B cell (primary cell): ENCODE data around the gene PAPLN. TPM values are rescaled to one million over a fixed set of nuclear protein-coding genes. Genes with fewer than 3 reads are reported as not detected.

Experiments used
- ATAC-seq: fragments of 200-7000 bp; cut with Tn5 transposase; one replicate; pipeline ENCODE4 v1.10.0; 2021; ENCODE audit warnings: low read depth, mild to moderate bottlenecking, moderate number of reproducible peaks, moderate library complexity
- CTCF ChIA-PET: fragments of 350-600 bp; sonication (Branson Sonifier 250); formaldehyde crosslinking; loops from one replicate; lab custom pipeline; 2021; ENCODE audit warnings: antibody characterized with exemption, inconsistent platforms; lab: Charles Lee
- POLR2A ChIA-PET: fragments of 350-600 bp; sonication (Branson Sonifier 250); formaldehyde crosslinking; loops from one replicate; lab custom pipeline; 2021; ENCODE audit warnings: antibody characterized with exemption; lab: Charles Lee
- DNase-seq: peaks from one replicate; pipeline ENCODE4 v3.0.0; 2013
- H2AFZ ChIP-seq: 2 replicates; pipeline ENCODE4 v1.6.1; 2012; ENCODE audit warnings: mild to moderate bottlenecking, low read depth, low read length; ENCODE audit not compliant: insufficient read depth, poor library complexity, severe bottlenecking
- H3K27ac ChIP-seq, 2 donors: 1 replicate in 1 of 2; 2 replicates in 1 of 2; pipeline ENCODE4 v1.5.1; 2012 to 2013; ENCODE audit warnings: low read length in 2 of 2, mild to moderate bottlenecking in 2 of 2, moderate library complexity in 1 of 2
- H3K27me3 ChIP-seq, 4 experiments: fragments of 200-600 bp in 1 of 4; sonication (generic) in 1 of 4; replicated peaks in 1 of 4; 1 replicate in 2 of 4; 2 replicates in 2 of 4; pipeline versions ENCODE4 v1.6.1 to v1.7.0; 2013 to 2016; ENCODE audit warnings: low read length in 3 of 4, mild to moderate bottlenecking in 2 of 4, mixed read lengths in 1 of 4, moderate library complexity in 1 of 4; ENCODE audit not compliant: insufficient read depth in 4 of 4, control insufficient read depth in 3 of 4; ENCODE audit errors: control extremely low read depth in 1 of 4
- H3K36me3 ChIP-seq, 2 experiments: replicated peaks in 1 of 2; 1 replicate in 1 of 2; 2 replicates in 1 of 2; pipeline versions ENCODE4 v1.6.1 to v1.7.1; 2013; ENCODE audit warnings: low read length in 1 of 2; ENCODE audit not compliant: insufficient read depth in 2 of 2, control insufficient read depth in 1 of 2; ENCODE audit errors: control extremely low read depth in 1 of 2, extremely low read depth in 1 of 2
- H3K4me1 ChIP-seq, 2 donors: fragments of 200-600 bp in 1 of 2; sonication (generic) in 1 of 2; 1 replicate in 1 of 2; 2 replicates in 1 of 2; pipeline versions ENCODE4 v1.5.1 to v1.6.1; 2013 to 2017; ENCODE audit warnings: low read length in 2 of 2; ENCODE audit not compliant: control insufficient read depth in 2 of 2, insufficient read depth in 2 of 2
- H3K4me2 ChIP-seq: replicated peaks from 2 replicates; pipeline ENCODE3; 2012; ENCODE audit warnings: mild to moderate bottlenecking, low read depth, low read length; ENCODE audit not compliant: poor library complexity, severe bottlenecking
- H3K4me3 ChIP-seq, 5 experiments: fragments of 200-600 bp in 1 of 5; sonication (generic) in 1 of 5; 1 replicate in 3 of 5; 2 replicates in 2 of 5; pipeline versions ENCODE4 v1.5.1 to v1.7.0; 2011 to 2016; ENCODE audit warnings: low read length in 4 of 5, mild to moderate bottlenecking in 4 of 5, low read depth in 2 of 5, control low read depth in 1 of 5, moderate library complexity in 1 of 5; ENCODE audit not compliant: insufficient read depth in 1 of 5; ENCODE audit errors: control extremely low read depth in 1 of 5, extremely low read depth in 1 of 5
- H3K79me2 ChIP-seq: fragments of 200-600 bp; sonication (generic); one replicate; pipeline ENCODE4 v1.6.0; 2016; ENCODE audit warnings: low read length; ENCODE audit not compliant: control insufficient read depth, insufficient read depth
- H3K9ac ChIP-seq: fragments of 200-600 bp; sonication (generic); 2 replicates; pipeline ENCODE4 v1.6.1; 2017; ENCODE audit warnings: mild to moderate bottlenecking, low read length, moderate library complexity
- H3K9me3 ChIP-seq, 3 donors: one replicate each; pipeline versions ENCODE4 v1.6.1 to v1.7.1; 2013; ENCODE audit warnings: low read length in 2 of 3; ENCODE audit not compliant: control insufficient read depth in 2 of 3, insufficient read depth in 1 of 3; ENCODE audit errors: control extremely low read depth in 1 of 3
- H4K20me1 ChIP-seq: 2 replicates; pipeline ENCODE4 v1.6.0; 2012; ENCODE audit warnings: mild to moderate bottlenecking, low read length; ENCODE audit not compliant: insufficient read depth, control insufficient read depth, poor library complexity, severe bottlenecking
- H3K27ac Mint-ChIP-seq: one replicate; pipeline ENCODE4 v1.8.0; 2021; ENCODE audit warnings: mixed read lengths
- H3K27me3 Mint-ChIP-seq: one replicate; pipeline ENCODE4 v1.8.0; 2021; ENCODE audit warnings: mixed read lengths
- H3K4me1 Mint-ChIP-seq: one replicate; pipeline ENCODE4 v1.8.0; 2021; ENCODE audit warnings: mixed read lengths
- H3K4me3 Mint-ChIP-seq: one replicate; pipeline ENCODE4 v1.8.0; 2021; ENCODE audit warnings: mixed read lengths
- H3K9me3 Mint-ChIP-seq: one replicate; pipeline ENCODE4 v1.8.0; 2022; ENCODE audit warnings: mixed read lengths; ENCODE audit not compliant: insufficient read depth
- CTCF ChIP-seq: fragments of 200-600 bp; IDR thresholded peaks from one replicate; pipeline ENCODE4 v1.8.0; 2022; ENCODE audit warnings: antibody characterized with exemption, mild to moderate bottlenecking
- EZH2 ChIP-seq: IDR thresholded peaks from 2 replicates; pipeline ENCODE4 v1.6.1; 2012; ENCODE audit warnings: borderline replicate concordance, low read depth, mild to moderate bottlenecking, moderate library complexity, low read length; ENCODE audit not compliant: insufficient read depth, poor library complexity, severe bottlenecking
- WGBS: methylation state at CpG from one replicate; pipeline ENCODE4 v1.1.5; 2013; ENCODE audit warnings: missing lambda C conversion rate; ENCODE audit not compliant: insufficient coverage; 5-methylcytosine and 5-hydroxymethylcytosine counted together
- intact Hi-C: fragments of 100-400 bp; cut with micrococcal nuclease; formaldehyde crosslinking; loops from one replicate; pipeline ENCODE4 v1.10.0; 2022
- polyA minus RNA-seq: library from RNA; depleted of rRNA, polyadenylated mRNA; stranded (reverse); fragments of >200 nt; gene quantifications from 2 replicates; pipeline ENCODE4 v1.2.3, GENCODE V29; 2012
- polyA plus RNA-seq: library from polyadenylated mRNA; depleted of rRNA; stranded (reverse); fragments of >200 nt; gene quantifications from 2 replicates; pipeline ENCODE4 v1.2.3, GENCODE V29; 2012
- total RNA-seq, 2 donors: library from RNA; stranded (reverse); fragments of 120-200 nt in 1 of 2; gene quantifications; 1 replicate in 1 of 2; 2 replicates in 1 of 2; pipeline versions ENCODE4 v1.2.3 to v1.2.4, GENCODE V29; 2013 to 2022

The PAPLN gene, protein sequence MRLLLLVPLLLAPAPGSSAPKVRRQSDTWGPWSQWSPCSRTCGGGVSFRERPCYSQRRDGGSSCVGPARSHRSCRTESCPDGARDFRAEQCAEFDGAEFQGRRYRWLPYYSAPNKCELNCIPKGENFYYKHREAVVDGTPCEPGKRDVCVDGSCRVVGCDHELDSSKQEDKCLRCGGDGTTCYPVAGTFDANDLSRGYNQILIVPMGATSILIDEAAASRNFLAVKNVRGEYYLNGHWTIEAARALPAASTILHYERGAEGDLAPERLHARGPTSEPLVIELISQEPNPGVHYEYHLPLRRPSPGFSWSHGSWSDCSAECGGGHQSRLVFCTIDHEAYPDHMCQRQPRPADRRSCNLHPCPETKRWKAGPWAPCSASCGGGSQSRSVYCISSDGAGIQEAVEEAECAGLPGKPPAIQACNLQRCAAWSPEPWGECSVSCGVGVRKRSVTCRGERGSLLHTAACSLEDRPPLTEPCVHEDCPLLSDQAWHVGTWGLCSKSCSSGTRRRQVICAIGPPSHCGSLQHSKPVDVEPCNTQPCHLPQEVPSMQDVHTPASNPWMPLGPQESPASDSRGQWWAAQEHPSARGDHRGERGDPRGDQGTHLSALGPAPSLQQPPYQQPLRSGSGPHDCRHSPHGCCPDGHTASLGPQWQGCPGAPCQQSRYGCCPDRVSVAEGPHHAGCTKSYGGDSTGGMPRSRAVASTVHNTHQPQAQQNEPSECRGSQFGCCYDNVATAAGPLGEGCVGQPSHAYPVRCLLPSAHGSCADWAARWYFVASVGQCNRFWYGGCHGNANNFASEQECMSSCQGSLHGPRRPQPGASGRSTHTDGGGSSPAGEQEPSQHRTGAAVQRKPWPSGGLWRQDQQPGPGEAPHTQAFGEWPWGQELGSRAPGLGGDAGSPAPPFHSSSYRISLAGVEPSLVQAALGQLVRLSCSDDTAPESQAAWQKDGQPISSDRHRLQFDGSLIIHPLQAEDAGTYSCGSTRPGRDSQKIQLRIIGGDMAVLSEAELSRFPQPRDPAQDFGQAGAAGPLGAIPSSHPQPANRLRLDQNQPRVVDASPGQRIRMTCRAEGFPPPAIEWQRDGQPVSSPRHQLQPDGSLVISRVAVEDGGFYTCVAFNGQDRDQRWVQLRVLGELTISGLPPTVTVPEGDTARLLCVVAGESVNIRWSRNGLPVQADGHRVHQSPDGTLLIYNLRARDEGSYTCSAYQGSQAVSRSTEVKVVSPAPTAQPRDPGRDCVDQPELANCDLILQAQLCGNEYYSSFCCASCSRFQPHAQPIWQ
- total RNA-seq, result 0.92 and 1.5 TPM in 2 replicates
- 0.26 TPM for total RNA-seq (2013)
- polyA plus RNA-seq, result 0.69 and 1.2 TPM in 2 replicates
- polyA minus RNA-seq, result 0.69 and 0.71 TPM in 2 replicates

- Mint-ChIP-seq H3K4me3 (peak within 1 kb of the TSS; percentile 87), H3K4me1 (peaks cover 51% of the 10 kb centered on the region), H3K27ac (no peak within 1 kb of the TSS), H3K27me3 (peaks cover 61% of the 10 kb centered on the region), H3K9me3 (no peaks in the 10 kb centered on the region)
- Histone ChIP-seq H3K4me1 (peaks cover 56 to 59% of the 10 kb centered on the region in 2 donors), H3K27me3 (peaks cover 0 to 91% (median 32%) of the 10 kb centered on the region in 4 experiments), H3K27ac (no peak within 1 kb of the TSS), H4K20me1 (peaks cover 5% of the 10 kb centered on the region), H3K9me3 (peaks cover 0 to 15% (median 0%) of the 10 kb centered on the region in 3 donors), H3K4me3 (peak within 1 kb of the TSS in 4 of 5 experiments; percentile 19 to 51 (median 38)), H3K4me2 (peak within 1 kb of the TSS; percentile 82), H2AFZ (peak within 1 kb of the TSS; percentile 52), H3K9ac (peak within 1 kb of the TSS; percentile 51), H3K36me3 (no peaks in the 10 kb centered on the region), H3K79me2 (no peaks in the 10 kb centered on the region)
- ATAC-seq (peak; percentile 54), DNase-seq (peak; percentile 53)
- no peak for TF ChIP-seq CTCF
- peak; percentile 9 for TF ChIP-seq EZH2
- ChIA-PET CTCF (interaction anchor here (1.1 to 2.6 kb wide), 2 partner anchors 35 to 235 kb away, joined by 3 to 6 read pairs; no protein-coding TSS in a partner anchor), POLR2A (no interaction called here)
- 4% methylated on average over 48 of the region's 48 CpGs for WGBS
- intact Hi-C loops, result no loop called here
Measured at GRCh38 chr14:73237219-73237785, at the start of gene PAPLN. PAPLN (plus strand) TSS chr14:73237506; CDS start chr14:73239779, 2,273 bp downstream.
